HCT116 (cell line): ENCODE measurements around the gene MAGIX. TPM values are rescaled to one million over a fixed set of nuclear protein-coding genes. Genes with fewer than 3 reads are reported as not detected.

Experiments used
- ATAC-seq: fragments of 200-7000 bp; cut with Tn5 transposase; 2 replicates; pipeline ENCODE4 v1.9.1; 2020; ENCODE audit warnings: mild to moderate bottlenecking, moderate library complexity
- BruUV-seq: library from RNA; stranded (reverse); fragments of 400-500 nt; replicated peaks from 2 replicates; lab custom pipeline; 2021; lab: Mats Ljungman, UMichigan
- CTCF ChIA-PET: fragments of 300-600 bp; sonication (Branson Sonifier 250); formaldehyde crosslinking; loops from one replicate; lab custom pipeline; 2021; ENCODE audit warnings: antibody characterized with exemption; lab: Charles Lee
- POLR2A ChIA-PET: fragments of 300-600, 350-600 bp; sonication (Branson Sonifier 250); formaldehyde crosslinking; loops from one replicate; lab custom pipeline; 2021; ENCODE audit warnings: antibody characterized with exemption; lab: Charles Lee
- RAD21 ChIA-PET, 2 experiments: fragments of 300-600 bp; sonication (Branson Sonifier 250); formaldehyde crosslinking; loops; one replicate each; lab custom pipeline; 2023; ENCODE audit warnings: low total read pairs in 2 of 2; ENCODE audit not compliant: uncharacterized antibody in 2 of 2, unreplicated experiment in 2 of 2, low non-redundant PET in 1 of 2; lab: Charles Lee
- DNase-seq: peaks from one replicate; pipeline ENCODE4 v3.0.0-alpha.2; 2010; ENCODE audit warnings: low read depth, low spot score
- H2AFZ ChIP-seq: fragments of 200-600 bp; shearing (Covaris generic), sonication (generic); 2 replicates; pipeline ENCODE4 v1.6.1; 2017; ENCODE audit warnings: low read depth, mixed run types, mixed read lengths, antibody characterized with exemption, low read length; ENCODE audit not compliant: poor library complexity, severe bottlenecking
- H3K27ac ChIP-seq: 2 replicates; pipeline ENCODE4 v1.5.1; 2012; ENCODE audit warnings: low read depth, low read length
- H3K27me3 ChIP-seq: fragments of 200-600 bp; sonication (generic); 2 replicates; pipeline ENCODE4 v1.6.1; 2016; ENCODE audit warnings: mixed run types, low read length, mixed read lengths; ENCODE audit not compliant: insufficient read depth
- H3K36me3 ChIP-seq, 2 experiments: fragments of 200-500 bp in 1 of 2; fragments of 200-600 bp in 1 of 2; sonication (Bioruptor generic) in 1 of 2; sonication (generic) in 1 of 2; 2 replicates each; pipeline versions ENCODE4 v1.5.1 to v1.6.1; 2014 to 2016; ENCODE audit warnings: low read length in 2 of 2, inconsistent platforms in 1 of 2, mixed read lengths in 1 of 2, mixed run types in 1 of 2; ENCODE audit not compliant: insufficient read depth in 2 of 2, control insufficient read depth in 1 of 2
- H3K4me1 ChIP-seq, 2 experiments: fragments of 200-600 bp in 1 of 2; sonication (generic) in 1 of 2; 2 replicates each; pipeline versions ENCODE4 v1.5.1 to v1.6.1; 2012 to 2017; ENCODE audit warnings: low read length in 2 of 2, inconsistent platforms in 1 of 2, mild to moderate bottlenecking in 1 of 2, mixed read lengths in 1 of 2, mixed run types in 1 of 2, moderate library complexity in 1 of 2; ENCODE audit not compliant: insufficient read depth in 2 of 2, control insufficient read depth in 1 of 2
- H3K4me2 ChIP-seq: fragments of 200-600 bp; sonication (generic); 2 replicates; pipeline ENCODE4 v1.6.1; 2017; ENCODE audit warnings: mixed run types, low read length, mixed read lengths
- H3K4me3 ChIP-seq, 2 experiments: fragments of 200-600 bp in 1 of 2; sonication (generic) in 1 of 2; replicated peaks in 1 of 2; 2 replicates each; pipeline ENCODE4 v1.5.1; 2011 to 2016; ENCODE audit warnings: low read length in 2 of 2, control low read depth in 1 of 2, low read depth in 1 of 2, mild to moderate bottlenecking in 1 of 2, mixed read lengths in 1 of 2, mixed run types in 1 of 2
- H3K79me2 ChIP-seq: fragments of 200-600 bp; sonication (generic); 2 replicates; pipeline ENCODE4 v1.6.1; 2017; ENCODE audit warnings: mild to moderate bottlenecking, mixed run types, low read length, moderate library complexity, mixed read lengths; ENCODE audit not compliant: insufficient read depth
- H3K9ac ChIP-seq: fragments of 200-600 bp; sonication (generic); 2 replicates; pipeline ENCODE4 v1.6.1; 2016; ENCODE audit warnings: low read length, mixed read lengths
- H3K9me2 ChIP-seq: fragments of 200-600 bp; sonication (generic), shearing (Covaris generic); 2 replicates; pipeline ENCODE4 v1.6.1; 2017; ENCODE audit warnings: mixed run types, mild to moderate bottlenecking, moderate library complexity; ENCODE audit not compliant: insufficient read depth
- H3K9me3 ChIP-seq, 2 experiments: fragments of 200-500 bp in 1 of 2; fragments of 200-600 bp in 1 of 2; sonication (Bioruptor generic) in 1 of 2; sonication (generic) in 1 of 2; 2 replicates each; pipeline ENCODE4 v1.6.1; 2014 to 2017; ENCODE audit warnings: low read length in 2 of 2, mixed read lengths in 2 of 2, inconsistent platforms in 1 of 2, low read depth in 1 of 2, mild to moderate bottlenecking in 1 of 2, mixed run types in 1 of 2, moderate library complexity in 1 of 2; ENCODE audit not compliant: control insufficient read depth in 1 of 2, insufficient read depth in 1 of 2
- H4K20me1 ChIP-seq: fragments of 200-600 bp; sonication (generic), shearing (Covaris generic); 2 replicates; pipeline ENCODE4 v1.6.1; 2017; ENCODE audit warnings: mixed run types, mild to moderate bottlenecking, moderate library complexity; ENCODE audit not compliant: insufficient read depth
- CBX3 ChIP-seq: IDR thresholded peaks from 2 replicates; pipeline ENCODE4 v1.6.1; 2012; ENCODE audit warnings: low read depth
- JUND ChIP-seq: IDR thresholded peaks from 2 replicates; pipeline ENCODE4 v1.6.1; 2012
- POLR2A ChIP-seq: IDR thresholded peaks from 2 replicates; pipeline ENCODE4 v1.7.0; 2011; ENCODE audit warnings: borderline replicate concordance; ENCODE audit not compliant: insufficient read depth, insufficient read length; ENCODE audit errors: extremely low read depth
- POLR2AphosphoS5 ChIP-seq: IDR thresholded peaks from 2 replicates; pipeline ENCODE4 v1.6.1; 2011; ENCODE audit warnings: mild to moderate bottlenecking, low read depth, low read length, moderate library complexity
- SP1 ChIP-seq: IDR thresholded peaks from 2 replicates; pipeline ENCODE4 v1.6.1; 2012; ENCODE audit warnings: low read depth
- SRF ChIP-seq: IDR thresholded peaks from 2 replicates; pipeline ENCODE4 v1.6.1; 2012; ENCODE audit warnings: low read depth
- TCF7L2 ChIP-seq: IDR thresholded peaks from 2 replicates; pipeline ENCODE4 v1.7.0; 2011; ENCODE audit warnings: borderline replicate concordance, inconsistent platforms; ENCODE audit not compliant: insufficient read depth, insufficient read length; ENCODE audit errors: extremely low read depth
- ZFX ChIP-seq: fragments of 450-650 bp; IDR thresholded peaks from 2 replicates; pipeline ENCODE4 v1.6.1; 2017
- intact Hi-C: fragments of 100-400 bp; cut with micrococcal nuclease; formaldehyde crosslinking; loops from 2 replicates; pipeline ENCODE4 v1.10.0; 2022
- total RNA-seq: library from RNA; stranded (reverse); gene quantifications from one replicate; pipeline ENCODE4 v1.2.1, GENCODE V29; 2021; ENCODE audit not compliant: unreplicated experiment
- TF ChIP-seq, protein P1 (sequence below), 3 experiments: fragments of 200-600 bp in 1 of 3; sonication (generic) in 1 of 3; IDR thresholded peaks in 2 of 3; conservative IDR thresholded peaks in 1 of 3; 2 replicates each; pipeline ENCODE4 v1.5.1; 2012 to 2017; ENCODE audit warnings: low read depth in 2 of 3, low read length in 2 of 3, antibody characterized with exemption in 1 of 3, borderline replicate concordance in 1 of 3, control low read depth in 1 of 3, mild to moderate bottlenecking in 1 of 3, mixed read lengths in 1 of 3, mixed run types in 1 of 3, moderate library complexity in 1 of 3; ENCODE audit not compliant: insufficient read depth in 1 of 3
- TF ChIP-seq, protein P2 (sequence below): IDR thresholded peaks from 2 replicates; pipeline ENCODE4 v1.6.1; 2012
- TF ChIP-seq, protein P3 (sequence below): IDR thresholded peaks from 2 replicates; pipeline ENCODE4 v1.6.1; 2012

Gene MAGIX
- total RNA-seq, 1 experiment from 2014 or later, result 2.6 TPM

DNA sequence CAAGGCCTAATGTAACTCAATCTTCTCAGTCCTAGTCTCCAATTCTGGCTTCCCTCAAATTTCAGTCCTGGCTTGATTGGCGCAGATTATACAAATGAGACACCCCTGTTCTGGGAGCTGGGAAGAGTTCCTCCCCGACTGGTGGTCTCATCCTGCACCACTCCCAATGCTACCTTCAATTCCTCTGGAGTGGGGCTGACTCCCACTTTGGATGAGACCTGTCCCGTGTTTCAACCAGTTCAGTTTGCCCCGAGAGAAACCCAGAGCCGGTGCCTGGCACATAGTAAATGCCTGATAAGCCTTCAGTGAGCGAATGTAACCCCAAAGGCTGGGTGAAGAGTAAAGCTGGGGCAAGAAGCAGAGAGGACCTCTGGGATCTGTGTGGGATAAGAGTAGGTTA, 41.5 kb downstream of the MAGIX start:
- H3K27me3 ChIP-seq, result no peaks in the 10 kb centered on the region
- peaks cover 3 to 6% of the 10 kb centered on the region in 2 experiments for H3K4me1 ChIP-seq
- no peaks in the 10 kb centered on the region for H4K20me1 ChIP-seq
- no peaks in the 10 kb centered on the region for H3K36me3 ChIP-seq
- DNase-seq, result no peak
- ChIA-PET CTCF (no interaction called here), POLR2A (no interaction called here), RAD21 (no interaction called here)
- no peaks in the 10 kb centered on the region for H3K9me3 ChIP-seq
- H3K4me3 ChIP-seq, result no peak overlapping the region
- no TSS peak for BruUV-seq
- H3K9me2 ChIP-seq, result no peaks in the 10 kb centered on the region
- H3K79me2 ChIP-seq, result no peaks in the 10 kb centered on the region
- no peak for ATAC-seq
- H3K27ac ChIP-seq, result no peak overlapping the region
- no peak for TF ChIP-seq JUND
- no peak for TF ChIP-seq POLR2AphosphoS5
- TF ChIP-seq CBX3, result no peak
- no peak for TF ChIP-seq ZFX
- no peak for TF ChIP-seq POLR2A
- TF ChIP-seq, protein P1, sequence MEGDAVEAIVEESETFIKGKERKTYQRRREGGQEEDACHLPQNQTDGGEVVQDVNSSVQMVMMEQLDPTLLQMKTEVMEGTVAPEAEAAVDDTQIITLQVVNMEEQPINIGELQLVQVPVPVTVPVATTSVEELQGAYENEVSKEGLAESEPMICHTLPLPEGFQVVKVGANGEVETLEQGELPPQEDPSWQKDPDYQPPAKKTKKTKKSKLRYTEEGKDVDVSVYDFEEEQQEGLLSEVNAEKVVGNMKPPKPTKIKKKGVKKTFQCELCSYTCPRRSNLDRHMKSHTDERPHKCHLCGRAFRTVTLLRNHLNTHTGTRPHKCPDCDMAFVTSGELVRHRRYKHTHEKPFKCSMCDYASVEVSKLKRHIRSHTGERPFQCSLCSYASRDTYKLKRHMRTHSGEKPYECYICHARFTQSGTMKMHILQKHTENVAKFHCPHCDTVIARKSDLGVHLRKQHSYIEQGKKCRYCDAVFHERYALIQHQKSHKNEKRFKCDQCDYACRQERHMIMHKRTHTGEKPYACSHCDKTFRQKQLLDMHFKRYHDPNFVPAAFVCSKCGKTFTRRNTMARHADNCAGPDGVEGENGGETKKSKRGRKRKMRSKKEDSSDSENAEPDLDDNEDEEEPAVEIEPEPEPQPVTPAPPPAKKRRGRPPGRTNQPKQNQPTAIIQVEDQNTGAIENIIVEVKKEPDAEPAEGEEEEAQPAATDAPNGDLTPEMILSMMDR (IDR thresholded peaks at IDR 0.05 in 2 of 3, conservative IDR thresholded peaks at IDR 0.05 in 1 of 3; ENCODE audit: borderline replicate concordance in 1 of 3, insufficient read depth in 1 of 3, low read depth in 2 of 3, low read length in 2 of 3), result no peak
- TF ChIP-seq, protein P2, sequence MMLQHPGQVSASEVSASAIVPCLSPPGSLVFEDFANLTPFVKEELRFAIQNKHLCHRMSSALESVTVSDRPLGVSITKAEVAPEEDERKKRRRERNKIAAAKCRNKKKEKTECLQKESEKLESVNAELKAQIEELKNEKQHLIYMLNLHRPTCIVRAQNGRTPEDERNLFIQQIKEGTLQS, result no peak
- TF ChIP-seq SP1, result no peak
- no peak for TF ChIP-seq SRF
- TF ChIP-seq, protein P3, sequence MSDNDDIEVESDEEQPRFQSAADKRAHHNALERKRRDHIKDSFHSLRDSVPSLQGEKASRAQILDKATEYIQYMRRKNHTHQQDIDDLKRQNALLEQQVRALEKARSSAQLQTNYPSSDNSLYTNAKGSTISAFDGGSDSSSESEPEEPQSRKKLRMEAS, result no peak
- TF ChIP-seq TCF7L2, result no peak
- intact Hi-C loops, result no loop called here
- H3K9ac ChIP-seq, result no peak overlapping the region
- no peak overlapping the region for H2AFZ ChIP-seq
- no peak overlapping the region for H3K4me2 ChIP-seq
